Cortex of kidney (tissue), 1 donor: ENCODE data around the gene KIFBP.
"Not testable (repeated sequence)": the region's sequence is repeated elsewhere in the genome, so short reads cannot be mapped to it uniquely, and the experiment has no call there.

Source experiments
- DNase-seq: peaks from one replicate; lab custom pipeline; 2025; lab: John Stamatoyannopoulos, UW

KIFBP gene

DNA sequence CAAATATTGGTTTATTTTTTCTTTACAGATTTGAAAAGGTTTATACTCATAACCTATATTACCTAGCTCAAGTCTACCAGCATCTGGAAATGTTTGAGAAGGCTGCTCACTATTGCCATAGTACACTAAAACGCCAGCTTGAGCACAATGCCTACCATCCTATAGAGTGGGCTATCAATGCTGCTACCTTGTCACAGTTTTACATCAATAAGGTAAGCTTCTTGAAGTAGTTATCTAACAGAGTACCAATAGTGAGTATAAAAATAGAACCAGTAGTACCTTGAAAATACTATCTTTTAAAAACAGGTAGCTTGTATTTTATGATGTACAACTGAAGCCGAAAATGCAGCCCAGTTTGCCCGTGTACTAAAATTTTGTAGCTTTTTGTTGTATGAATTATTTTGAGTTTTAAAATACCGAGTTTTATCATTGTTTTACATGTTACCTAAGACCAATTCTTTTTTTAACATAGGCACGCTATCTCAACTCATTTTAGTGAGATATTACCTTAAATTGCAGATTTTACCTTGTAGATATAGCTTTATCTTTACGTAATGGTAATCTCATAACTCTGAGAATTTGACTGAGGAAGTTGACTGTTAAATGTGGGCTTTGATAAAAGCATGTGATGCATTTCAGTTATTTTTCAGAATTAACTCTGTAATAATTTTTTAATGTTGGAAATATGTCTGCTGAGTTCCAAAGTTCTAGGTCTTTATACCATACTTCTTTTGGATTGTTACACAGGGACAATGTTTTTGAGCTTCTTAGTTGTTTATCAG, 17.3 kb downstream of the KIFBP start:
- no peak for DNase-seq

GRCh38 chr10:69007260-69007659, 18.7 kb downstream of the KIFBP start:
- DNase-seq, result no peak

GRCh38 chr10:69009360-69009759, 20.8 kb downstream of the KIFBP start:
- DNase-seq, result no peak

DNA sequence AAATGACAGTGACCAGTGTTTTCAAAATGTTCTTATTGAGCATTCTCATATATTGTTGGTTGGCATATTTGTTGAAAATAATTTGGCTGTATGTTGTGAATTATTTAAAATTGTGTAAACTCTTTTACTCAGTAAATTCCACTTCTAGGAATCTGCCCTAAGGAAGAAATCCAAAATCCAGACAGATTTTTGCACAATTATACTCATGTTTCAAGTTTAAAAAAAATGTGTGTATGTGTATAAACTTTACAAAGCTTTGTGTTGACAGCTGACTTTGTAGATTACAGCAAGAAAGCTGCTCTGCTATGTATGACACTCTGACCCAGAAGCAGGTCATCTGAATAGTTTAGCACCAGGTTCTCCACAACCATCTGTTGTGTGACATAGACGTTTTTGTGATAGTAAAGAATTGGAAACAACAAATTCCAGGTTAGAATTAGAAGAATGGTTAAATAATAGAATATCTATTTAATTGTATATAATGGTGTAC, 21.6 kb downstream of the KIFBP start:
- no peak for DNase-seq

DNA sequence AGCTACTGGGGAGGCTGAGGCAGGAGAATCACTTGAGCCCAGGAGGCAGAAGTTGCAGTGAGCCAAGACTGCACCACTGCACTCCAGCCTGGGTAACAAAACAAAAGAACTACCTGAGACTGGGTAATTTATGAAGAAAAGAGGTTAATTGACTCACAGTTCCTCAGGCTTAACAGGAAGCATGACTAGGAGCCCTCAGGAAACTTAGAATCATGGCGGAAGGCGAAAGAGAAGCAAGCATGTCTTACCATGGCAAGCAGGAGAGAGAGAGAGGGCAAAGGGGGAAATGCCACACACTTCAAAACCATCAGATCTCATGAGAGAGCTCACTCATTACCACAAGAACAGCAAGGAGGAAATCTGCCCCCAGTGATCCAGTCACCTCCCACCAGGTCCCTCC, 24.2 kb downstream of the KIFBP start:
- not testable (repeated sequence) for DNase-seq

- DNase-seq, result no peak
Observed at GRCh38 chr10:69014171-69014570, 25.6 kb downstream of the KIFBP start.

DNA sequence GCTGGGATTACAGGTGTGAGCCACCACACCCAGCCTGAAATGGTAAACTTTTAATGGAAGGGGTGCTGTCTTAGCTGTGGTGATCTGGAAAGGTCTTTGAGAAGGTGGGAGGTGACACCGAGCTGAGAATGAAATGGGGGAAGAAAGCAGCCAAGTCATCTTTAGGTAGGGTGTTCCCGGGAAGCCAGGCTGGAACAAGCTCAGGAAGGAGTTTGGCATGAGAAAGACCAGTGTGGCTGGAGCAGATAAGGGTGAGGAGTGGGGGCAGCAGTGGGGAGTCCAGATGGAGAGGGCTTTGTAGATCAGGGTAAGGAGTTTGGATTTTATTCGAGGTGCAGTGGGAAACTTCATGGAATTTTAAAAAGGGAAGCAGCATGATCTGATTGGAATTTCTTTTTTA, 30.0 kb downstream of the KIFBP start:
- DNase-seq, result no peak

GRCh38 chr10:69022611-69023010, 34.0 kb downstream of the KIFBP start:
- no peak for DNase-seq

GRCh38 chr10:69025370-69025896, 36.8 kb downstream of the KIFBP start:
- no peak for DNase-seq

DNA sequence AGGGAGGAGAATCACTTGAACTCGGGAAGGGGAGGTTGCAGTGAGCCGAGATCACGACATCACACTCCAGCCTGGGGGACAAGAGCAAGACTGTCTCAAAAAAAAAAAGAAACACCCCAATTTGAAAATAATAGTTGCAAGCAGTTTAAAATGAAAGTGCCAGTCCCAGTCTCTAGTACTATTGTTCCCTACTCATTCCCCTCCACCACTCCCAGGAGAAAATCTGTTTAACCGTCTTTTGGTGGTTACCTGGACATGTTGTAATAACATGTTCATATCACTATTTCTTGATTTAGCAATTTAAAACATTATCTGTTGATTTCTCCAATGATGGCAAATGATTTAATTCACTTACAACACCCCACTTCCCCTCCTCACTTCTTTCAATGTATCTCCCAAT, 44.7 kb downstream of the KIFBP start:
- DNase-seq, result no peak

DNA sequence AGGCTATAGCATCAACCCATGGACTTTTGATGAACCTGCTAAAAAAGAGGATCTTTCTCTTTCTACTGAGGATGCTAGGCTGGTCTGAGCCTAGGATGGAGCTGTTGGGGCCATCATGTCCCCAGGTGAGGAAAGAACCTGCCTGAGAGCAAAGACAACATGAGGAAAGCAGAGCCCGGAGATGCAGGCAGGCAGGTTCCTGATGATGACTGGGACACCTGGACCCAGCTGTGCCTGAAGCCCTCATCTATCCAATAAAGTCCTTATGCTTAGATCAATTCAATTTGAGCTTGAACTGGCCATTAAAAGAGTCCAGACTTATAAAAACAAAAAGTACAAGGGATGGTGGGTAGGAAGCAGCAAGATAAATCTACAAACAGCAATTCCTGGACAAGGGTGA, 48.9 kb downstream of the KIFBP start:
- no peak for DNase-seq

DNA sequence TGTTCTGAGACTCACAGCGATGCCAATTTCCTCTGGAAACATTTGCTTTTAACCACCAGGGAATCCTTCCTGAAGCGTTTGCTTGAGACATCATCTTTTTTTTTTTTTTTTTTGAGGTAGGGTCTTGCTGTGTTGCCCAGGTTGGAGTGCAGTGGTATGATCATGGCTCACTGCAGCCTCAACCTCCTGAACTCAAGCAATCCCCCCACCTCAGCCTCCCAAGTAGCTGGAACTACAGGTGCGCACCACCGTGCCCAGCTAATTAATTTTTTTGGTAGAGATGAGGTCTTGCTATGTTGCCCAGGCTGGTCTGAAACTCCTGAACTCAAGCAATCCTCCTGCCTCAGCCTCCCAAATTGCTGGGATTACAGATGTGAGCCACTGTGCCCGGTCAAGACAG, 52.3 kb downstream of the KIFBP start:
- DNase-seq, result not testable (repeated sequence)

DNA sequence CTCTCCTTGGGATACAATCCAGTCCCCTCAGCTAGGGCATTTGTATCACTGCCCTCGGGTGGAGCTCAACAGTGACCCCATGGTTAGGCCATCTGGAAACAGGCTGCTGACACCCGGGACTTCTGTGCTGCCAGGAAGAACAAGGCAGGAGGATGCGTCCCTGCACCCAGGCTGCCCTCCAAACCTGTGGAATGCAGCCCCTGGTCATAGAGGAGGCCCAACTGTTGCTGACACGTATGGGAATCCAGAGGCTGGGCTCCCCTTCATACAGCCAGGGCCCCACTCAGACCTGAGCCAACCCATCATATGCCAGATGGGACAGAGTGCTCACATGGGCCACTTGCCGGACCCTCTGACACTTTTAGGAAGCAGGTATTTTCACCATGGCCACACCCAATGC, 53.8 kb downstream of the KIFBP start:
- no peak for DNase-seq

DNA sequence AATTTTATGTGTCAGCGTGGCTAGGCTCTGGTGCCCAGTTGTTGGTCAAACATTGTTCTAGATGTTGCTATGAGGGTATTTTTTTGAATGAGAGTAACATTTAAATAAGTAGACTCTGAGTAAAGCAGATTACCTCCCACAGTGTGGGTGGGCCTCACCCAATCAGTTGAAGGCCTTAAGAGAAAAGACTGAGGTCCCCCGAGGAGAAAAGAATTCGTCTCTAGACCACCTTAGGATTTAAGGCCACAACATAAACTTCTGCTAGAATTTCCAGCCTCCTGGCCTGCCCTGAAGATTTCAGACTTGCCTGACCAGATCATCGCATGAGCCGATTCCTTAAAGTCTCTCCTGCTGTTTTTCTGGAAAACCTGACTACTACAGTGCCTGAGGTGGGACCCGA, 54.2 kb downstream of the KIFBP start:
- no peak for DNase-seq

GRCh38 chr10:69043931-69044531, 55.4 kb downstream of the KIFBP start:
- DNase-seq, result no peak

- no peak for DNase-seq
Observed at GRCh38 chr10:69044546-69044945, 55.9 kb downstream of the KIFBP start.

DNA sequence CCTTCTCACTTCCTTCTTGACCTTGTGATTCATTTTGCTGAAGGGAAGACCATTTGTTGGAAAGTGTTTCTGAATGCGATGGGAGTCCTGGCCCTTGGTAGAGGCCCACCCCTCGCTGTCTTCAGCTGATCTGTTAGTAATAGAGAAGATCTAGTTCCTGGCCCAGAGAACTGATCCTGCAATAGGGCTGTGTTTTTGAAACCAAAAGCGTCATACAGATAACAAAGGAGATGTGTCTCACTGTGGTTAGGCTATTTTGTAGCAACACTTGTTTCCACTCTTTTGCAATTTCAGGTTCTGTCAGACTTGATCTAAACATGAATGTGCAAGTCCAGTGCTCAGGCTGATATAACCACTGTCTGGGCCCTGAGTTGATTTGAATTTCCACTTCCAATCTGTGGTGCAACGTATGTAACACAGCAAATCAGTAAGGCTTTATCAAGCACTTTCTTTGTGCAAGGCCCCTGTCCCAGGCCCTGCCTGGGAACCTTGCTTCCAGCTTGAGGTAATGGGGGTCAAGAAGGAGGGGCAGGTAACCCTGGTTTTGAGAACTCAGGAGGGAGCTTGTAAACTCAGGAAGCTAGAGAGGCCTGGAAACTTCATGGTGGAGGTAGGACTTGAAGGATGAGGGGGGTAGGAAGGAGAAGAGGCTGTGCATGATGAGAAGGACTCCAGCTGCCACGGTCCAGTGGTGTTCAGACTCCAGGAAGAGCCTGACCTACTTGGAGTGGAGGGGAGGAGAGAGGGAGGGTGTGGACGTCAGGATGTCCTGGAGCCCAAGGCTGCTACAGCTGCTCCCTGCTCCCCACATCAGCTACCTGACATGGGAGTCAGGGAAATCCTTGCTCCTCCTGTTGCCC, 57.1 kb downstream of the KIFBP start:
- DNase-seq, result no peak

GRCh38 chr10:69047111-69047832, 58.7 kb downstream of the KIFBP start:
- no peak for DNase-seq

- DNase-seq, result no peak
Observed at GRCh38 chr10:69048103-69048502, 59.5 kb downstream of the KIFBP start.

DNA sequence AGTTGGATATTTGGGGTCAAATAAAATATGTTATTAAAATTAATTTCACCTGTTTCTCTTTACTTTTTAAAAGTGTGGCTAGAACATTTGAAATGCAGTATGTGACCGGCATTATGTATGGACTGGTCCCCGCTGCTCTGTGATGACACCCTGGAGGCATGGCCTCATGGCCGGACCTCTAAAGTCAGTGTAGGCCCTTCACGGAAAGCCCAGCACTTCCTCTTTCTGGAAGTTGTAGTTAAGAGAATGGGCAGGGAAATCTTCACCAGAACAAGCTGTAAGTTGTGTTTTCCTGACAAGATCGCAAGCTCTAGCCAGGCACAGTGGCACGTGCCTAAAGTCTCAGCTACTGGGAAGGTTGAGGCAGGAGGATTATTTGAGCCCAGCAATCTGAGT, 61.0 kb downstream of the KIFBP start:
- no peak for DNase-seq

- no peak for DNase-seq
Observed at GRCh38 chr10:69051303-69051702, 62.7 kb downstream of the KIFBP start.
